BE2C (cell line): ENCODE measurements around the gene CYB5R4.

ENCODE experiments used
- DNase-seq: peaks from one replicate; pipeline ENCODE4 v3.0.0-alpha.2; 2020
- H3K27me3 ChIP-seq: fragments of 250-450 bp; sonication (Bioruptor Pico); 2 replicates; pipeline ENCODE4 v1.5.1; 2020; ENCODE audit warnings: mild to moderate bottlenecking
- H3K36me3 ChIP-seq: fragments of 250-450 bp; sonication (Bioruptor Pico); 2 replicates; pipeline ENCODE4 v1.5.1; 2020; ENCODE audit warnings: mild to moderate bottlenecking
- H3K4me1 ChIP-seq: fragments of 250-450 bp; sonication (Bioruptor Pico); 2 replicates; pipeline ENCODE4 v1.5.1; 2020
- H3K4me3 ChIP-seq: 2 replicates; pipeline ENCODE4 v1.5.1; 2011; ENCODE audit warnings: low read depth, low read length
- H3K9me3 ChIP-seq: fragments of 250-450 bp; sonication (Bioruptor Pico); 2 replicates; pipeline ENCODE4 v1.5.1; 2020
- CTCF ChIP-seq: IDR thresholded peaks from 2 replicates; pipeline ENCODE4 v1.5.1; 2012; ENCODE audit warnings: mild to moderate bottlenecking, low read depth, low read length

CYB5R4 gene

GRCh38 chr6:83854766-83855165 is 4.7 kb upstream of the CYB5R4 start:
- DNase-seq, result no peak
- Histone ChIP-seq H3K27me3 (no peaks in the 10 kb centered on the region), H3K9me3 (no peaks in the 10 kb centered on the region), H3K4me3 (peak overlapping the region; percentile 87), H3K4me1 (peaks cover 3% of the 10 kb centered on the region), H3K36me3 (no peaks in the 10 kb centered on the region; the same call in 1 of the 2 replicates)
- TF ChIP-seq CTCF, result no peak

- Histone ChIP-seq H3K9me3 (no peaks in the 10 kb centered on the region), H3K27me3 (no peaks in the 10 kb centered on the region), H3K4me1 (0 out of 2 replicates have a peak, but pooled peaks cover 5% of the 10 kb centered on the region), H3K36me3 (peaks cover 4% of the 10 kb centered on the region), H3K4me3 (peak overlapping the region; percentile 87)
- TF ChIP-seq CTCF, result no peak
- no peak for DNase-seq
These were observed 868 bp downstream of the CYB5R4 start for GRCh38 chr6:83860359-83860755.

- TF ChIP-seq CTCF, result no peak
- DNase-seq, result no peak
- H3K4me3 ChIP-seq, result peak overlapping the region; percentile 87; the same call in 1 of the 2 replicates
These were observed 1.4 kb downstream of the CYB5R4 start for GRCh38 chr6:83860782-83861495.

GRCh38 chr6:83862776-83863471 is 3.4 kb downstream of the CYB5R4 start:
- Histone ChIP-seq H3K36me3 (peaks cover 17% of the 10 kb centered on the region), H3K4me1 (0 out of 2 replicates have a peak, but pooled peaks cover 5% of the 10 kb centered on the region), H3K27me3 (no peaks in the 10 kb centered on the region), H3K9me3 (no peaks in the 10 kb centered on the region), H3K4me3 (no peak overlapping the region)
- TF ChIP-seq CTCF, result no peak
- no peak for DNase-seq

More at GRCh38 chr6:83860782-83861495, 1.4 kb downstream of the CYB5R4 start:
- no peaks in the 10 kb centered on the region for H3K9me3 ChIP-seq
- no peaks in the 10 kb centered on the region for H3K27me3 ChIP-seq
- H3K4me1 ChIP-seq, result 0 out of 2 replicates have a peak, but pooled peaks cover 5% of the 10 kb centered on the region
- peaks cover 10% of the 10 kb centered on the region for H3K36me3 ChIP-seq

- no peaks in the 10 kb centered on the region for H3K27me3 ChIP-seq
- peaks cover 17% of the 10 kb centered on the region for H3K36me3 ChIP-seq
- no peaks in the 10 kb centered on the region for H3K4me1 ChIP-seq
- TF ChIP-seq CTCF, result no peak
- H3K4me3 ChIP-seq, result no peak overlapping the region
- H3K9me3 ChIP-seq, result no peaks in the 10 kb centered on the region
- DNase-seq, result no peak
These were observed 7.6 kb downstream of the CYB5R4 start for GRCh38 chr6:83867043-83867442.
